Naive B cell (primary cell): ENCODE data around the gene CALML5. TPM values are rescaled to one million over a fixed set of nuclear protein-coding genes. Genes with fewer than 3 reads are reported as not detected.
A peak's percentile ranks its signal among the peaks of the same experiment; 100 is the strongest.

Experiments used
- ATAC-seq, 2 donors: fragments of 150-1000 bp; cut with Tn5 transposase; 2 replicates each; pipeline ENCODE4 v1.10.0; 2021; ENCODE audit warnings: low read depth in 2 of 2, mild to moderate bottlenecking in 2 of 2, moderate library complexity in 2 of 2
- DNase-seq: peaks from one replicate; pipeline ENCODE4 v3.0.0; 2022
- H3K27ac Mint-ChIP-seq, 6 donors: one replicate each; pipeline ENCODE4 v1.8.0; 2020 to 2022; ENCODE audit warnings: mild to moderate bottlenecking in 6 of 6, mixed read lengths in 6 of 6, moderate library complexity in 5 of 6, inconsistent platforms in 2 of 6
- H3K27me3 Mint-ChIP-seq, 3 donors: one replicate each; pipeline ENCODE4 v1.8.0; 2021 to 2022; ENCODE audit warnings: mixed read lengths in 3 of 3, mild to moderate bottlenecking in 1 of 3
- H3K36me3 Mint-ChIP-seq, 2 donors: one replicate each; pipeline ENCODE4 v1.8.0; 2020 to 2022; ENCODE audit warnings: mixed read lengths in 2 of 2, inconsistent platforms in 1 of 2, mild to moderate bottlenecking in 1 of 2
- H3K4me1 Mint-ChIP-seq, 3 donors: one replicate each; pipeline ENCODE4 v1.8.0; 2020 to 2022; ENCODE audit warnings: mixed read lengths in 3 of 3, inconsistent platforms in 1 of 3, mild to moderate bottlenecking in 1 of 3, moderate library complexity in 1 of 3
- H3K4me3 Mint-ChIP-seq, 8 donors: one replicate each; pipeline ENCODE4 v1.8.0; 2020 to 2022; ENCODE audit warnings: mild to moderate bottlenecking in 8 of 8, mixed read lengths in 8 of 8, moderate library complexity in 8 of 8, inconsistent platforms in 2 of 8
- H3K9me3 Mint-ChIP-seq, 7 donors: one replicate each; pipeline ENCODE4 v1.8.0; 2020 to 2022; ENCODE audit warnings: mixed read lengths in 7 of 7, mild to moderate bottlenecking in 5 of 7, inconsistent platforms in 2 of 7, moderate library complexity in 1 of 7
- polyA plus RNA-seq, 6 donors: library from polyadenylated mRNA; unstranded; fragments of 300-500 nt; fragmentation: Illumina TruSeq; gene quantifications; one replicate each; pipeline ENCODE4 v1.2.3, GENCODE V29; 2021; ENCODE audit warnings: low read depth in 6 of 6

The CALML5 gene
- polyA plus RNA-seq, 6 donors from 2014 or later, result not detected

- Mint-ChIP-seq H3K27me3 (peaks cover 4 to 32% (median 31%) of the 10 kb centered on the region in 3 donors), H3K4me3 (no peak overlapping the region), H3K27ac (no peak overlapping the region), H3K4me1 (no peaks in the 10 kb centered on the region), H3K9me3 (no peaks in the 10 kb centered on the region), H3K36me3 (no peaks in the 10 kb centered on the region)
- ATAC-seq (no peak), DNase-seq (no peak)
Observed at GRCh38 chr10:5508161-5508604, 8.8 kb upstream of the CALML5 start.

DNA sequence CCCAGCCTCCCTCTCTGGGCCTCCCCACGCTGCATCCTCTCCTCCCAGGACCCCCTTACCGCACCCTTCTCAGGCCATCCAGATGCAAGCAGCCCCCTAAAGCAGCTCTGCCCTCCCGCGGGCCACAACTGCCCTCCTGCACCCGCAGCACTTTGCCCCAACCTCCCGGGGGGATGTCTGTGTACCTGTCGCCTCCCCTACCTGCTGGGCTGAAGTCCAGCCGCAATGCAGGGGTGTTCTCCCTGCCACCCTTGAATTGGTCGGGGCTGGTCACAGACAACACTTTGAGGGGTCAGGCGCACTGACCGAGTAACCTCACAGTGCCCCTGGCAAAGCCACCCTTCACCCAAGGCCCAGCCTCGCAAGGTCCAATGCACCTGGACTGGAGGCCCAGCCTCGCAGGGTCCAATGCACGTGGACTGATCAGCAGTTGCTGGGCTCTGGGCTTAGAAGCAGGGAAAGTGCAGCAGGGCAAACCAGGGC, 8.3 kb upstream of the CALML5 start:
- Mint-ChIP-seq H3K9me3 (no peaks in the 10 kb centered on the region), H3K36me3 (no peaks in the 10 kb centered on the region), H3K4me3 (no peak overlapping the region), H3K4me1 (no peaks in the 10 kb centered on the region), H3K27ac (no peak overlapping the region), H3K27me3 (peaks cover 4 to 34% (median 32%) of the 10 kb centered on the region in 3 donors)
- ATAC-seq, result no peak
- DNase-seq, result no peak

DNA sequence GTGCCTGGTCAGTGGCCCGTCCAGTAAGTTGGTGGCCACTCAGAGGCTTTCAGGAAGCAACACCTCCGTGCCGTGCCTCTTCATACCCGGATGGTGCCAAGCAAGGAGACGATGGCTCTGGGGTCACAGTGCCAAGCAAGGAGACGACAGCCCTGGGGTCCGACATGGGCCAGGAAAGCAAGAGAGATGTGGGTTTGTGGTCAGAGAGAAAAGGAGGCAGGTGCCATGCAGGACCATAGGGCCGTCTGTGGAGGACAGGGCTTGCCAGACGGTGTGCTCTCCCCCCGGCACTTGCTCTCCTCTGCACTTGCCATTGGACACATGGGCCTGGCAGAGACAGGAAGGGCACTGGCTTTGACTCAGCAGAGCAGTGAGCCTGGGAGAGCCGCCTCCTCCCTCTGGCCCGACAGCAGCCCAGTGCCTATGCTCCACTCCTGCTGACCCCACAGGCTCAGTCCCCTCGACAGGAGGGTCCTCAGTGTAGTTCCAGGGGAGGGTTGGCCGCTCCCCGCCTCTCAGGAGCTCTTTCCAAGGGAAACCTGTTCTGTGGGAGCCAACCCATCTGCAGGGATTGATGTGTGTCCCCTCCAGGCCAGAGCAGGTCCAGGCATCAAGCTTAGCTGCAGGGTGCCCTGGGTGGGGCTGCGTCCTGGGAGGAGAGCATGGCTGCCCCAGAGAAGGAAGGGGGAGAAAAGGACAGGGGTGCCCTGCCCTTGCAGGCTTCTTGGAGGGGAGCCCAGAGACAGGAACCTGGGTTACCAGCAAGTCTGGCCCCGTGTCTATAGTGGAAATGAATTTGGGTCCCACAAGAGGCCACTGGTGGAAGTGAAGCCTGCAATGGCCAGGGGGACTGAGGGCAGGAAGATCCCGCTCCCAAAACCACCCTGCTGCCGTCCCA, 7.6 kb upstream of the CALML5 start:
- no peaks in the 10 kb centered on the region for H3K9me3 Mint-ChIP-seq
- peaks cover 4 to 29% (median 28%) of the 10 kb centered on the region in 3 donors for H3K27me3 Mint-ChIP-seq
- DNase-seq, result no peak
- H3K36me3 Mint-ChIP-seq, result no peaks in the 10 kb centered on the region
- ATAC-seq, result no peak
- H3K4me3 Mint-ChIP-seq, result no peak overlapping the region
- no peaks in the 10 kb centered on the region for H3K4me1 Mint-ChIP-seq
- peak overlapping the region in 1 of 6 donors; percentile 43 for H3K27ac Mint-ChIP-seq

DNA sequence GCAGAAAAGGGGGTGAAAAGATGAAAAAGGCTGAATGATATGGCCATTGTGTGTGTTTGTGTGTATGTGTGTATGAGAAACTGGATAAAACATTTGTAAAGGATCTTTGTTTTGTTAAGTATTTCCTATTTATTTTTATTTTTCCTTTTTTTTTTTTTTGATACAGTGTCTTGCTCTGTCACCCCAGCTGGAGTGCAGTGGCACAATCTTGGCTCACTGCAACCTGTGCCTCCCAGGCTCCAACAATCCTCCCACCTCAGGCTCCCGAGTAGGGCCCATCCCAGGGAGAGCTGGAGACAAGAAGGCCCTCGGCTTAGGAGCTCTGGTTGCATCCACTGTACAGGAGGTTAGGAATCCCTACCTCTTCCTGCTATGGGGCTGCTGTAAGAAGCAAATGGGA, 6.9 kb upstream of the CALML5 start:
- peaks cover 4 to 27% (median 26%) of the 10 kb centered on the region in 3 donors for H3K27me3 Mint-ChIP-seq
- H3K4me1 Mint-ChIP-seq, result no peaks in the 10 kb centered on the region
- no peak overlapping the region for H3K4me3 Mint-ChIP-seq
- no peaks in the 10 kb centered on the region for H3K36me3 Mint-ChIP-seq
- H3K9me3 Mint-ChIP-seq, result no peaks in the 10 kb centered on the region
- no peak overlapping the region for H3K27ac Mint-ChIP-seq
- ATAC-seq, result no peak
- no peak for DNase-seq

DNA sequence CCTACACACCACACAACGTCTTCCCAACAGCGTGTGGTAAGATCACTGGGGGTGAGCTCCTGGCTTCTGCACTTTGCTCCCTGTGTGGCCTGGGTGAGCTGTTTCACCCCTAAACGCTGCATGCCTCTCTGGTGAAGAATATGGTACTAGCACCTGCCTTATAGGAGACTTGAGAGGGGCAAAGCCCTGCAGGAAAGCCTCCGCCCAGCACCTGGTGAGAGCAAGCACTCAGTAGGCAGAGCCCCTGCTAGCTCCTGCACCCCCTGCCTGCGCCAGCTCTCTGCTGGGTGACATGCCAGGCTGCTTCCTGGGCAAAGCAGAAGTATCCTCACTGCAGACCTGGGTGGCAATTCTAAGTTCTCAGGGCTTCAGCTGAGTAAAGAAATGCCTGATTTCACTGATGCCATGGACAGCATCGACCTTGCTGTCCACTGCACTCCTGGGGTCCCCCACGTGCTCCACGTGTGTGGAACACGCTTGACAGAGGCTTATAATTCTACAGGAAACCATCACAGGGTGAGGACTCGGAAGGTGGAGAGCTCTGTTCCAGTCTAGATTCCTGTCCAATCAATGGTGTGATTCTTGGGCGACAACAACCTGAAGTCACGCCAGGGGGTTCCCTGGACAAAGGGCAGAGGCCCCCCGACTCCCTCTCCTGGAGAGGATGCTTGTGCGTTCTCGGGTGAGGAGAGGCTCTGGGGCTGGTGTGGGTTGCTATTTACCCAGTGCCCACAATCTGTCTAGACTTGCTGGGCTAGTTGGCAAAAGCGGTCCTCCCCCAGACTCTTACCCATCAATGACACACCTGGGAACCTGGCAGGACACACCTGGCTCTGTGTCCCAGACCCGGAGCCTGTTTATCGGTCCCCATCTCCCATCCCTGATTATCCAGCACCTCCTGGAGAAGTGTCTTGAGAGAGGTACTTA, 5.0 kb upstream of the CALML5 start:
- Mint-ChIP-seq H3K36me3 (no peaks in the 10 kb centered on the region), H3K9me3 (no peaks in the 10 kb centered on the region)
- no peak for ATAC-seq

GRCh38 chr10:5503477-5503835, 4.1 kb upstream of the CALML5 start:
- no peak for ATAC-seq
- no peak for DNase-seq
- Mint-ChIP-seq H3K27ac (peak overlapping the region in 1 of 6 donors; percentile 24), H3K36me3 (no peaks in the 10 kb centered on the region), H3K27me3 (peaks cover 4 to 33% (median 31%) of the 10 kb centered on the region in 3 donors), H3K4me3 (no peak overlapping the region), H3K9me3 (no peaks in the 10 kb centered on the region), H3K4me1 (no peaks in the 10 kb centered on the region)

More for the DNA sequence above, 5.0 kb upstream of the CALML5 start:
- no peaks in the 10 kb centered on the region for H3K4me1 Mint-ChIP-seq
- no peak overlapping the region for H3K27ac Mint-ChIP-seq
- no peak overlapping the region for H3K4me3 Mint-ChIP-seq
- no peak for DNase-seq
- peaks cover 4 to 33% (median 31%) of the 10 kb centered on the region in 3 donors for H3K27me3 Mint-ChIP-seq

GRCh38 chr10:5502571-5503476, 3.5 kb upstream of the CALML5 start:
- no peak for ATAC-seq

DNA sequence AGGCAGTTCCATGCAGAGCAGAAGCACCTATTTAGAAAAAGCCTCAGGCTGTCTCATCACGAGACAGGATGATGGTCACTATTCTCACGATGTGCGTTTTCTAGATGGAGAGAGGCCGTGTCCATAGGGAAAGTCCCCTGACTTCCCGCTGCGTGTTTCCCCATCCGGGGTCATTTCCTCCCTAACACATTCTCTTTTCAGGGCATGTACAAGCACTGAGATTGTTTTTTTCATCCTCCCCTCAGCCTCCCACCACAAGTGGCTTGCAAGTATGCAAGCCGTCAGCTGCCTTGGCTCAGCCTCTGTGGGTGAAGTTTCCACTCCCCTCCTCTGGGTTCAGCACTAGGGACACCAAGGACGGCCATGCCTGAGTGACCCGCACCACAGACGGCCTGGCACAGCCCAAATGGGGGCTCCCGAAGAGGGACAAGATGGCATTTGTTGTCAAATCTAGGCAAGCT, 2.7 kb upstream of the CALML5 start:
- no peak overlapping the region for H3K27ac Mint-ChIP-seq
- H3K4me1 Mint-ChIP-seq, result no peaks in the 10 kb centered on the region

More at GRCh38 chr10:5502571-5503476, 3.5 kb upstream of the CALML5 start:
- Mint-ChIP-seq H3K27ac (peak overlapping the region in 1 of 6 donors; percentile 24), H3K4me3 (no peak overlapping the region), H3K9me3 (no peaks in the 10 kb centered on the region), H3K36me3 (no peaks in the 10 kb centered on the region), H3K4me1 (no peaks in the 10 kb centered on the region), H3K27me3 (peaks cover 4 to 33% (median 30%) of the 10 kb centered on the region in 3 donors)
- no peak for DNase-seq

GRCh38 chr10:5500910-5501309, 1.5 kb upstream of the CALML5 start:
- ATAC-seq (no peak), DNase-seq (no peak)
- H3K9me3 Mint-ChIP-seq, result no peaks in the 10 kb centered on the region
- peaks cover 4 to 31% (median 26%) of the 10 kb centered on the region in 3 donors for H3K27me3 Mint-ChIP-seq
- H3K27ac Mint-ChIP-seq, result no peak overlapping the region
- no peak overlapping the region for H3K4me3 Mint-ChIP-seq
- H3K4me1 Mint-ChIP-seq, result no peaks in the 10 kb centered on the region
- H3K36me3 Mint-ChIP-seq, result no peaks in the 10 kb centered on the region

More for the DNA sequence above, 2.7 kb upstream of the CALML5 start:
- Mint-ChIP-seq H3K27me3 (peaks cover 4 to 33% (median 26%) of the 10 kb centered on the region in 3 donors), H3K4me3 (no peak overlapping the region), H3K36me3 (no peaks in the 10 kb centered on the region), H3K9me3 (no peaks in the 10 kb centered on the region)
- ATAC-seq (no peak), DNase-seq (no peak)

- no peak overlapping the region for H3K4me3 Mint-ChIP-seq
- DNase-seq (no peak), ATAC-seq (no peak)
- H3K9me3 Mint-ChIP-seq, result no peaks in the 10 kb centered on the region
- peaks cover 1 to 26% (median 25%) of the 10 kb centered on the region in 3 donors for H3K27me3 Mint-ChIP-seq
- no peak overlapping the region for H3K27ac Mint-ChIP-seq
- no peaks in the 10 kb centered on the region for H3K4me1 Mint-ChIP-seq
- H3K36me3 Mint-ChIP-seq, result no peaks in the 10 kb centered on the region
Observed at GRCh38 chr10:5500162-5500670, 846 bp upstream of the CALML5 start.

DNA sequence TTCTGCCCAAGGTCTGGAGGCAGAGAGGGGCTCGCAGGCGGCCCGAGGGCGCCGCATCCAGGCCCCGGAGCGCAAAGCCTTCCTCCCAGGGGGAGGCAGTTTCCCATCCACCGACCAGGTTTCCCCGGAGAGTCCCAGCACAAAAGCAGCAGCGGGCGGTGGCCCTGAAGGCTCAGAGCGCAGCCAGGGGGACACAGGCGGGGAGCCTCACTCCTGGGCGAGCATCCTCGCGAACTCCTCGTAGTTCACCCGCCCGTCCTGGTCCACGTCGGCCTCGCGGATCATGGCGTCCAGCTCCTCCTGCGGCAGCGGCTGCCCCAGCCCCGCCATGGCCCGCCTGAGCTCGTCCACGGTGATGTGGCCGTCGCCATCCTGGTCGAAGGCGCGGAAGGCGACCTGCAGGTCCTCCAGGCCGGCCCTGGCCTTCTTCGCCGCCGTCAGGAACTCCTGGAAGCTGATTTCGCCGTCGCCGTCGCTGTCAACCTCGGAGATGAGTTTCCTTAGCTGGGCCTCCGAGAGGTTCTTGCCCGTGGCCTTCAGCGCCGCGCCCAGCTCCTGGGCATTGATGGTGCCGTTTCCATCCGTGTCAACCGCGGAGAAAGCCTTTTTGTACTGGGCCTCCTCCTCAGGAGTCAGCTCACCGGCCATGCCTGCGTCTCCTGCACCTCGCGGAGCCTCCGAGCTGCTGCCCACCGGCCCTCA, 428 bp downstream of the CALML5 start:
- ATAC-seq (no peak), DNase-seq (no peak)
- Mint-ChIP-seq H3K4me3 (no peak overlapping the region), H3K27ac (peak overlapping the region in 1 of 6 donors; percentile 17), H3K9me3 (no peaks in the 10 kb centered on the region), H3K27me3 (peaks cover 0 to 21% (median 20%) of the 10 kb centered on the region in 3 donors), H3K36me3 (no peaks in the 10 kb centered on the region), H3K4me1 (no peaks in the 10 kb centered on the region)
